Endometrial microvascular endothelial cells (primary cell): Measurements from ENCODE around the gene PHF21B. TPM values are rescaled to one million over a fixed set of nuclear protein-coding genes. Genes with fewer than 3 reads are reported as not detected.
"Not testable (repeated sequence)": the region's sequence is repeated elsewhere in the genome, so short reads cannot be mapped to it uniquely, and the experiment has no call there.

Experiments
- in situ Hi-C: cut with HindIII; loops from 2 replicates; pipeline ENCODE4 v1.10.0; 2017; ENCODE audit warnings: low sequenced_read_pairs, low pct_unique_long_range_greater_than_20kb; ENCODE audit errors: inconsistent ontology term
- total RNA-seq: library from RNA; depleted of rRNA; stranded (reverse); fragments of >200 nt; gene quantifications from one replicate; pipeline ENCODE4 v1.2.3, GENCODE V29; 2015; ENCODE audit errors: inconsistent ontology term

The PHF21B gene
- not detected for total RNA-seq

DNA sequence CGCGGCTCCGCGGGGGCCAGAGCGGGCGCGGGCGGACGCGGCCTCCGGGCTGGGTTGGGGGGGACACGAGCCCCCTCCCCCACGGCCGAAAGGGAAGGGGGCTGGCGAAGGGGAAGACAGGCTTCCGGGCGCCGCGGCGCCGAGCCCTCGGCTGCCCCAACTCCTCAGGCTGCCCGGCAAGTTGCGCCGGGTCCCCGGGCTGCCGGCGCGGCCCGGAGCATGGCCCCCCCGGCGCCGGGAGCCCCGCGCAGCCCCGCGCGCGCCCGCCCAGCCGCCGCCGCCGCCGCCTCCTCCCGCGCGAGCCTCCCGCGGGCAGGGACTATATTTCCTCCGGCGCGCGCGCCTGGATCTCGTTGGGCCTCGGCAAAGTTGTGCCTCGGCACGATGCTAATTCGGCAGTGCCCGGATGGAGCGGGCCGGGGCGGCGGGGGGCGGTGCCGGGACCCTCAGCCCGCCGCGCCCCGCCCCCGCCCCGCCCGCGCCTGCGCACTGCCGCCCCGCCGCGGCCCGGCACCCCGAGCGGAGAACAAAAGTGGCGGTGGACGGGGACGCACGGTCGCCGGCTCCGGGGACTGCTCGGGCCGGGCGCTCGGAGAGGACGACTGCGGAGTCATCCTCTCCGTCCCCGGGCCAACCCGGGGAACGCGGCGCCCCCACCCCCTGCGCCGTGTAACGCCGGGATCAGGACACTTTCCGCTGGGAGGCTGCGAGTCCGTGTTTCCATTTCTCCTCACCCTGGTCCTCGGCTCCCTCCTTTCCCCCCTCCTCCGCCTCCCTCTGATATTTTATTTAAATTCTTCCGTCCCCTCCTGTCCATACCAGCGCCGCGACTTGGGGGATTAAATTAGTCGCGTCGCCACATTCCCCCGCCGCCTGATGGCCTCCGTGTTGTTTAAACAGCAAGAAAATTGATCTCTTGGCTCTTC lies at the start of gene PHF21B:
Gene PHF21B (minus strand): TSS at position 400 of the 926 bp plus-strand sequence. CDS start 456 bp downstream, outside the sequence.
- in situ Hi-C loops: no loop called here

GRCh38 chr22:45059296-45059695 lies 49.5 kb upstream of the PHF21B start:
- in situ Hi-C loops: no loop called here

GRCh38 chr22:45058622-45058912 lies 48.8 kb upstream of the PHF21B start:
- in situ Hi-C loops: no loop called here

DNA sequence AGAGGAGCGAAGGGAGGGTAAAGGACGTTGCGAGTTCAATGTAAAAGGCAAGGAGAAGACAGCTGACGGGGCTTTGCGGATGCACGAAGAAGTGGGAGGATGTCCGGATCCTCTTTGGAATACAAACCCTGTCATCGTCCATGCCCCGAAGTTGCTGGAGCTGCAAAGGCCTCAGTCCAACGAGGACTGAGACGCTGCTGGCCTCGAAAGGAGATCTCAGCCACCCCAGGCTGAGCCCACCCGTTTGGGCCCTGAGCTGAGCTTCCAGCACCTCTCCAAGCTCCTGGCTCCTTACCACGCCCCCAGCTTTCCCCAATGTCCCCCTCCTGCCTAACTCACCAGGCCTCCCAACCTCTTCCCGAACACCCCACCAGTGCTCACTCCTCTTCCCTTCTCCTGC lies 46.1 kb upstream of the PHF21B start:
- in situ Hi-C loops: no loop called here

DNA sequence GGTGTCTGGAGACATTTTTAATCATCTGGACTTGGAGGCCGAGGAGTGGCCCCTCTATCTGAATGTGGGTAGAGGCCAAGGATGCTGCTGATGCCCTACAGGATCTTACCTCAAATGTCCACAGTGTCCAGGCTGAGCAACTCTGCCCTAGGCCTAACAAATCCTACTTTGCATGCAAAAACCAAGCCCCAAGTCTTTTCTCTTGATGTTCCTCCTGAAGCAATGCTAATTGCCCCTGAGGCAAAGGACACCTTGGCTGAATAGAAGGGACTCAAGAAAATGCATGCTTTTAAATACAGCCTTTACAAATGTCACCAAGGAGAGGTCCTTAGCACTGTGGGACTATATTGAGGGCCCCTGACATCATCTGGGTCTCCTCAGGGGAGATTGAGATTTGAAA lies 43.8 kb upstream of the PHF21B start:
- in situ Hi-C loops: no loop called here

DNA sequence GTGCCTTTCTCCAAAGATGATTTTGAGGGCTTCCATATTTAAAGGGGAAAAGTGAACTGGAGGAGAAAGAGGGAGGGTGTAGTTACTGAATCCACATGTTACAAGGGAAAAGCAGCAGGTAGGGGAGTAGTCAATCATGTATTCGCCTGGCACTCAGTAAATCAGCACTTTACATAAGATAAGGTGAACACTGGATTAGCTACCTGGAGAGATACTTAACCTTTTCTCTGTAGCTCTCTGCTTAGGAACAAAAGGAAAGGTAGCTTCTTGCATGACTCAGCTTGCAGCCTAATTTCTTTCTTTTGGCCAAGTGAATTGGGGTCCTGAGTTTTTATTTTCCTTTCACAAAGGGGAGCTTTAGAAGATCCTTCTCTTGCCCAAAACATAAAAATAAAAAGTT lies 43.3 kb upstream of the PHF21B start:
- in situ Hi-C loops: no loop called here

DNA sequence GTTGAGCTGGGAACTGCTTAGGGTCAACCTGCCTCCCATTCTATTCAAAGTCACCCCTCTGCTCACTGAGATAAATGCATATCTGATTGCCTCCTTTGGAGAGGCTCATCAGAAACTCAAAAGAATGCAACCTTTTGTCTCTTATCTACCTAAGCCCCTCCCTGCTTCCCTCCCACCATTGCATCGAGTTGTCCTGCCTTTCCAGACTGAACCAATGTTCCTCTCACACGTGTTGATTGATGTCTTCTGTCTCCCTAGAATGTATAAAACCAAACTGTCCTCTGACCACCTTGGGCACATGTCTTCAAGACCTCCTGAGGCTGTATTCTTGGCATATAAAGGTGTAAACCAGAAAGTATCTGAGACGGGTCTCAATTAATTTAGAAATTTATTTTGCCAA lies 42.9 kb upstream of the PHF21B start:
- in situ Hi-C loops: not testable (repeated sequence)

DNA sequence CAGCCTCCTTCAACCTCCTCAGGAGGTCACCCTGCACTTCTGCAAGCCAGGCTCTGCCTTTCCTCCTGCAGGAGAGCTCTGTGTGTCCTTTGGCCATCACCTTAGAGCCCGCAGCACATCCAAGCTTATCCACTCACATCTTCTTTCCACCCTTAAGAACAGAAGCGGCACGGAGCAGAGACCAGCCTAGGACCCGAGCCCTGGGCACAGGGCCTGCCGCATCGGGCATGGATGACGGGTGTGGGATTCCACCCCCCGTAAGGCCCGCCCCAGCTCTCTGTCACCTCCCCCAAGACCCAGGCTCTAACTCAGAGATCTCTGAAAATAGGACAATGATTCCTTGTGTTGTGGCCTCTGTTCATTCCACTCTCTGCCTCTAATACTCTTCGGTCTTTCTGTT lies 42.1 kb upstream of the PHF21B start:
- in situ Hi-C loops: no loop called here

- in situ Hi-C loops: no loop called here
Measured at GRCh38 chr22:45051419-45051818, 41.6 kb upstream of the PHF21B start.

GRCh38 chr22:45047260-45047659 lies 37.5 kb upstream of the PHF21B start:
- in situ Hi-C loops: no loop called here

- in situ Hi-C loops: no loop called here
Measured at GRCh38 chr22:45045208-45045607, 35.4 kb upstream of the PHF21B start.

DNA sequence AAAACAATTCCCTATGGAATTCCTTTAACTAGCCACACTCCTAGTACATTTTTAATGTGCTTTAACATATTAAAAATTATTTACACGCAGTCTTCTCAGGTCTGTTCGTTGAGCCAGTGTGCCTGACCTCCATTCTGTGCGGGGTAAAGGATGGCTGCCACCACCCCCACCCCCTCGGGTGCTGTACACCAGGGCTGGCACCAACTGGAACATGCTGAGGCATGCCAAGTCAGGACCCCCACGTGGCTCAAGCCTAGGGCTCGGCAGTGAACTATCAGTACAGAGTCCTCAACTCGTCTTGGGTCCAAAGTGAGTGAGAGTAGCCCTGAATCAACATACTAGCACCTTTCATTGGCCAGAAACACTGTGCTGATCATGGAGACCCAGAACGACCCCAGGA lies 32.5 kb upstream of the PHF21B start:
- in situ Hi-C loops: no loop called here

DNA sequence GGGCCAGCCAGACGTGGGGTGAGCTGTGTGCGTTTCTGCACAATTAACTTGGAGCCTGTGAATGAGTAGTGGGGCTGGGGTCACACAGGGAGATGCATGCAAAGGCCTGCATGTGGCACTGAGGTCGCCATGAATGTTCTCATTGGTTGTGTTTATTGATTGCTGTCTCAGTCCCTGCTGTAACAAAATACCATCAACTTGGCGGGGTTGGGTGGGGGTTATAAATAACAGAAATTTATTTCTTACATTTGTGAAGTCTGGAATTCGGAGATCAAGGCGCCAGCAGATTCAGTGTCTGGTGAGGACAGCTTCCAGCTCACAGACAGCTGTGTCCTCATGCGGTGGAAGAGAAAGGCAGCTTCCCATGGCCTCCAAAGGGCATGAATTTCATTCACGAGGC lies 29.3 kb upstream of the PHF21B start:
- in situ Hi-C loops: no loop called here

DNA sequence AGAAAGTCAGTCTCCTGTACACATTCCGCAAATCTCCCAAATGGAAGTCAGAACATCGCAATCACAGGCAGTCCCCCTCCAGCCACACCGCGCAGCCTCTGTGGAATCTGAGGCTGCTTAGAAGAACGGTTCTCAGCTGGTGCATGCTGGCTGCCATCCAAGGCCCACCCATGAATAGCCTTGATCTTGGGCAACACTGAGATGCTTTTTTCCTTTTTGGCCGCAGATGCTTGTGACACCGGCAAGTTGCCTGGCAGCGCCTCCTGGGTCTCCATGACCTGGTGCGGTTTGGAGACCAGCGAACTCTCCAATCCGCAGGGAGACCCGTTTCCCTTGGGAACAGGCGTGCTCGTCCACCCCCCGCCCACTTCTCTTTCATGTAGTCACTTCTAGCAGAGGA lies 26.3 kb upstream of the PHF21B start:
- in situ Hi-C loops: no loop called here

DNA sequence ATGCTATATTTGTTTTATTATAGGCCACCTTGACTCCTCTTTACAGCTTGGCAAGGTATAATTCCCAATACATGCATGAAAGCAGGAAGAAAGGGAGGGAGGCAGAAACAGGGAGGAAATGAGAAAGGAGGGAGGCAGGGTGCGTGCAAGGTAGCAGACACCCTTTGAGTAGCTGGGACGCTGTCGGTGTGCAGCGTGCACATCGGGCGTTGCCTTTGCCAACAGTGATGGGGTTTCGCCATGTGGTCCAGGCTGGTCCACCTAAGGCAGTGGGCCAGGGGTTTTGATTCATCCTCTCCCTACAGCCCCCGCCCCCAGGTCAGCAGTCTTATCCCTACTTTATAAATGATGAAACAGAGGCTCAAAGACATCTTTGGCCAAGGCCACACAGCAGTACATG lies 25.0 kb upstream of the PHF21B start:
- in situ Hi-C loops: no loop called here

DNA sequence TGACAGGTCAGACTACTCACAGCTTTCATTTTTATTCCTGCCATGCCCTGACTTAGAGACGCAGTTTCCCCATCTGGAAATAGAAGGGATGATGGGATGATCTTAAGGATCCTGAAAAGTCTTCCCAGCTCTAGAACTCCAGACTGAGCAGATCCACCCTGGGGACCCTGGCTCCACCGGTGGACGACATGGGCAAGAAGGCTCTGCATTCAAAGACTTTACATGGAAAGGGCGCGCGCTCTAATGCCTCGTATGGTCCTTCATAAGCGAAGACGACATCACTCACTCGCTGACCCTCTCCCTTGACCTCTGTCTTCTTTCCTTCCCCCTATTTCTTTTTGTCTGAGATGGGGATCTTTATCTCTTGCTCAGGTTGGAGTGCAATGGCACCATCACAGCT lies 24.4 kb upstream of the PHF21B start:
- in situ Hi-C loops: no loop called here

DNA sequence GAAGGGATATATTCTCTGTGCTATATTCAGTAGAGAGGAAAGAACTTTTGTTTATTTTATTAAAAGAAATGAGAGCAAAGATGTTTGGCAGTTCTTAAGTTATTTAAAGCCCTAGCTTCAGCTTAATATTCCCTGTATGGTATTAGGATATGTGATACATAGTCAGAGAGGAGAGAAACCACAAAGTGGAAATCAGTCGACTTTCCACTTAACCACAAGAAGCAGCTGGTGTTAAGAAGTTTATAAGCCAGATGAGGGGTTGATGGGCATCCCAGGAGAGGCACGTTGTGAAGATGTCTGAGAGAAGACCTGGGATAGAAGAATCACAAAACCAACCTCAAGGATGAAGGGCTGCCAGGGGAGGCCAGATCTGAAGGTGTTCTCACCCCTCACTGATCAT lies 23.3 kb upstream of the PHF21B start:
- in situ Hi-C loops: no loop called here

DNA sequence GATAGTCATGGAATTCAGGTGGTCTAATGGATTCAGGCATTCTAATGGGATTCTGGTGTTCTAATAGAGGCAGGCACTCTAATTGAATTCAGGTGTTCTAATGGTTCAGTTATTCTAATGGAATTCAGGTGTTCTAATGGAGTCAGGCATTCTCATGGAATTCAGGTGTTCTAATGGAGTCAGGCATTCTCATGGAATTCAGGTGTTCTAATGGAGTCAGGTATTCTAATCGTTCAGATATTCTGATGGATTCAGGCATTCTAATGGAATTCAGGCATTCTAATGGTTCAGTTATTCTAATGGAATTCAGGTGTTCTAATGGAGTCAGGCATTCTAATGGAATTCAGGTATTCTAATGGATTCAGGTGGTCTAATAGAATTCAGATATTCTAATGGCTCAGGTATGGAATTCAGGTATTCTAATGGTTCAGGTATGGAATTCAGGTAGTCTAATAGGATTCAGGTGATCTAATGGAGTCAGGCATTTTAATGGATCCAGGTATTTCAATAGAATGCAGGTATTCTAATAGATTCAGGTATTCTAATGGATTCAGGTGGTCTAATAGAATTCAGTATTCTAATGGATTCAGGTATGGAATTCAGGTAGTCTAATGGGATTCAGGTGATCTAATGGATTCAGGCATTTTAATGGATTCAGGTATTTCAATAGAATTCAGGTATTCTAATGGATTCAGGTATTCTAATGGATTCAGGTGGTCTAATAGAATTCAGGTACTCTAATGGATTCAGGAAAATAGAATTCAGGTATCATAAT lies 22.0 kb upstream of the PHF21B start:
- in situ Hi-C loops: no loop called here

DNA sequence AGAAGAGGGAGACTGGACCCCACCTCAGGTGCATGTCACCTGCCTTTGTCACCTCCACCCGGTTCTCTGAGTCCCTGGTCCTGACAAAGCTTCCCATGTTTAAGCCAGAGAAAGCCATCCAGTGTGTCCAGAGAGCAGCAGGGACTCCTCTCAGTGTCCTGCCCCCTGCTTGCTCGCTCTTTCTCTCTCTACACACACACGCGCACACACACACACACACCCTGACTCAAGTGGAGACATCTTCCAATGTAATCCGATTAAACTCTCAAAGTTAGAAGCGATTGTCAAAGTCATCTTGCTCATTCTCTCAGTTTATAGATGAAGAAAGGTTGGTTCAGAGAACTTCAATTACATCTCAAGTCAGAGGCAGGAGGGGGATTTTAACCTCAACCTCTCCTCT lies 19.7 kb upstream of the PHF21B start:
- in situ Hi-C loops: no loop called here

GRCh38 chr22:45026511-45026910 lies 16.7 kb upstream of the PHF21B start:
- in situ Hi-C loops: no loop called here
